Gastroesophageal sphincter (tissue), 3 donors: ENCODE measurements around the gene EXOC2.

ENCODE experiments used
- EP300 ChIP-seq: sonication (generic); formaldehyde crosslinking; IDR thresholded peaks from one replicate; pipeline ENCODE4 v1.6.1; 2017; ENCODE audit warnings: antibody characterized with exemption, mild to moderate bottlenecking
- POLR2A ChIP-seq, 2 donors: fragments of 450-650 bp; IDR thresholded peaks; one replicate each; pipeline ENCODE4 v1.6.1; 2017; ENCODE audit warnings: antibody characterized with exemption in 2 of 2, mild to moderate bottlenecking in 2 of 2, moderate library complexity in 1 of 2
- POLR2AphosphoS5 ChIP-seq: sonication (generic); formaldehyde crosslinking; IDR thresholded peaks from one replicate; pipeline ENCODE4 v1.6.1; 2017; ENCODE audit warnings: antibody characterized with exemption
- TF ChIP-seq, protein P1 (sequence below), 4 experiments: fragments of 200-600 bp in 2 of 4; fragments of 450-650 bp in 2 of 4; sonication (generic) in 1 of 4; IDR thresholded peaks; one replicate each; pipeline ENCODE4 v1.5.1; 2017 to 2019; ENCODE audit warnings: antibody characterized with exemption in 4 of 4, mild to moderate bottlenecking in 2 of 4, moderate library complexity in 2 of 4

DNA sequence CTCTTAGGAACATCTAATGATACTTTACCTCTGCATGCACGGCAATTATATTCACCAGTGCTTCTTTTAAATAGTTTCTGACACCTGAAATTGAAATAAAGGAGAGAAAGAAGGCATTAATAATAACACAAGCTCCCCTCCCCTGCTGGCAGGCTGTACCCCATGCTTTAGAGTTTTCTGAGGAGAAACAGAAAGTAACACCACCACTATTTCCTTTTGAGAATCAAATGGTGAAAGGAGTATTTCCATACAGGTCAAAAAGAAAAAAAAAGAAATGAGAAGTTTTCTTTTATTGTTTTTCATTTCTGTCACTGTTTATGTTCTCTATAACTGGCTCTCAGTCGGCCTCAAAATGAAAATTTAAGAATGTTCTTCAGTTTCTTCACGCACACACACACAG lies 193.3 kb downstream of the EXOC2 start:
- TF ChIP-seq, protein P1, sequence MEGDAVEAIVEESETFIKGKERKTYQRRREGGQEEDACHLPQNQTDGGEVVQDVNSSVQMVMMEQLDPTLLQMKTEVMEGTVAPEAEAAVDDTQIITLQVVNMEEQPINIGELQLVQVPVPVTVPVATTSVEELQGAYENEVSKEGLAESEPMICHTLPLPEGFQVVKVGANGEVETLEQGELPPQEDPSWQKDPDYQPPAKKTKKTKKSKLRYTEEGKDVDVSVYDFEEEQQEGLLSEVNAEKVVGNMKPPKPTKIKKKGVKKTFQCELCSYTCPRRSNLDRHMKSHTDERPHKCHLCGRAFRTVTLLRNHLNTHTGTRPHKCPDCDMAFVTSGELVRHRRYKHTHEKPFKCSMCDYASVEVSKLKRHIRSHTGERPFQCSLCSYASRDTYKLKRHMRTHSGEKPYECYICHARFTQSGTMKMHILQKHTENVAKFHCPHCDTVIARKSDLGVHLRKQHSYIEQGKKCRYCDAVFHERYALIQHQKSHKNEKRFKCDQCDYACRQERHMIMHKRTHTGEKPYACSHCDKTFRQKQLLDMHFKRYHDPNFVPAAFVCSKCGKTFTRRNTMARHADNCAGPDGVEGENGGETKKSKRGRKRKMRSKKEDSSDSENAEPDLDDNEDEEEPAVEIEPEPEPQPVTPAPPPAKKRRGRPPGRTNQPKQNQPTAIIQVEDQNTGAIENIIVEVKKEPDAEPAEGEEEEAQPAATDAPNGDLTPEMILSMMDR (IDR thresholded peaks at IDR 0.05) = no peak
- TF ChIP-seq POLR2A (IDR thresholded peaks at IDR 0.05) = no peak
- no peak for TF ChIP-seq POLR2AphosphoS5
- TF ChIP-seq EP300 = no peak
